Activated CD4-positive, alpha-beta T cell treated with anti-CD3 and anti-CD28 coated beads, Interleukin-2, amount 50 U/mL, for 4 hours (primary cell): ENCODE results near the gene PEX11G.
"Not testable (repeated sequence)": the region's sequence is repeated elsewhere in the genome, so short reads cannot be mapped to it uniquely, and the experiment has no call there.

Source experiments
- DNase-seq, 2 experiments: peaks; one replicate each; pipeline ENCODE4 v3.0.0-alpha.2; 2020

PEX11G gene

DNA sequence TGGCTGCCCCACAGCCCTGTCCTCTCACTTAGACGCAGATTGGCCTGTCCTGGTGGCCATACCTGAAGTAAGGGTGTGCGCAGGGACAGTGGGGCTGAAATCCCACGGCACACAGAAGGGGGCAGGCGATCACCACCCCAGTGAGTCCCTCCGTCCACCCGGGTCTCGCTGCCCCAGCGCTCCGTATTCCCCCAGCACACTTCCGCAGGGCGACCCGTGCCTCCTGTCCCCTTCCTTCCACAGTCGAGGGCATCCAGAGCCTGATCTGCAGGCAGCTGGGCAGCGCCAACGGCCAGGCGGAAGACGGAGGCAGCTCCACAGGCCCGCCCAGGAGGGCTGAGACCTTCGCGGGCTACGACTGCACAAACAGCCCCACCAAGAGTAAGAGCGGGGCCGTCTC, 25.3 kb downstream of the PEX11G start:
- no peak for DNase-seq

- no peak for DNase-seq
Observed at GRCh38 chr19:7461841-7462629, 26.8 kb downstream of the PEX11G start.

DNA sequence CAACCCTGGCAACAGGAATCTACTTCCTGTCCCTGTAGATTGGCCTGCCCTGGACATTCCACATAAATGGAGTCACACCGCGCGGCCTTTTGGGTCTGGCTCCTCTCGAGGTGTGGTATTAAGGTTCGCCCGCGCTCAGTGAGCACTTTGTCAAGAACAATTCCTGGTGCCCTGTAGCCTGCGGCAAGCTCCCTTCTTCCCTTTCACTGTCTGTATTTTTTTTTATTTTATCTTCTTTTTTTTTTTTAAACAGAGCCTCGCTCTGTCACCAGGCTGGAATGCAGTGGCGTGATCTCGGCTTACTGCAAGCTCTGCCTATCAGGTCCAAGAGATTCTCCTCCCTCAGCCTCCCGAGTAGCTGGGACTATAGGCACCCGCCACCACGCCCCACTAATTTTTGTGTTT, 28.3 kb downstream of the PEX11G start:
- DNase-seq = no peak

- no peak for DNase-seq
Observed at GRCh38 chr19:7459773-7460172, 29.1 kb downstream of the PEX11G start.

- no peak for DNase-seq
Observed at GRCh38 chr19:7458675-7459074, 30.2 kb downstream of the PEX11G start.

DNA sequence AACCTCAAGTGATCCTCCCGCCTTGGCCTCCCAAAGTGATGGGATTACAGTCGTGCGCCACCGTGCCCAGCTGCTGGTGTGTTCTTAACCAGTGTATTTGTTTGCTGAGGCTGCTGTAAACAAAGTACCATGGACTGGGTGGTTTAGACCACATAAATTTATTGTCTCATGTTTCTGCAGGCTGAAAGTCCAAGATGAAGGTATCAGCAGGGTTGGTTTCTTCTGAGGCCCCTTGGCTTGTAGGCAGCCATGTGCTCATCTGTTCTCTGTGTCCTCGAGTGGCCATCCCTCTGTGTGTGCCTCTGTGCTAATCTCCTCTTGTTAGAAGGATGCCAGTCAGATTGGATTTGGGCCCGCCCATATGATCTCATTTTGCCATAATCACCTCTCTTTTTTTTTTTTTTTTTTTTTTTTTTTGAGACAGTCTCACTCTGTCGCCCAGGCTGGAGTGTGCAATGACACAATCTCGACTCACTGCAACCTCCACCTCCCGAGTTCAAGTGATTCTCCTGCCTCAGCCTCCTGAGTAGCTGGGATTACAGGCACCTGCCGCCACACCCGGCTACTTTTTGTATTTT, 31.8 kb downstream of the PEX11G start:
- no peak for DNase-seq

- no peak for DNase-seq
Observed at GRCh38 chr19:7455600-7456296, 33.1 kb downstream of the PEX11G start.

DNA sequence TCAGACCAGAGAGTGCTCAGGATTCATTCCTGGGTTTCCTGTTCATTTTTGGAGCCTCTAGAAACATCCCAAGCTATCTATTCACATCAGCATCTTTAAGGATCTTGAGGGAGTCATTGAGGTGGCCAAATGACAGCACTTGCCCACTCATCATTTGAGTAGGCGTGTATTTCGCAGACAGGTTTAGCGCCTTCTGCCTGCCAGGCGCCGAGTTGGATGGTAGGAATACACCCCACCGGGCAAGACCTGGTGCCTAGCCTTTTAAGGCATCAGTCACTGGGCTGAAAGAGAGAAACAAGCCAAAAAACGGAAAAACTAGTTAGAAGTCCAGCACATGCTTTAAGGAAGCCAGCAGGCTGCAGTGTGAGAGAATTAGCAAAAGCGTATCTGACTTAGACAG, 33.8 kb downstream of the PEX11G start:
- DNase-seq = no peak

DNA sequence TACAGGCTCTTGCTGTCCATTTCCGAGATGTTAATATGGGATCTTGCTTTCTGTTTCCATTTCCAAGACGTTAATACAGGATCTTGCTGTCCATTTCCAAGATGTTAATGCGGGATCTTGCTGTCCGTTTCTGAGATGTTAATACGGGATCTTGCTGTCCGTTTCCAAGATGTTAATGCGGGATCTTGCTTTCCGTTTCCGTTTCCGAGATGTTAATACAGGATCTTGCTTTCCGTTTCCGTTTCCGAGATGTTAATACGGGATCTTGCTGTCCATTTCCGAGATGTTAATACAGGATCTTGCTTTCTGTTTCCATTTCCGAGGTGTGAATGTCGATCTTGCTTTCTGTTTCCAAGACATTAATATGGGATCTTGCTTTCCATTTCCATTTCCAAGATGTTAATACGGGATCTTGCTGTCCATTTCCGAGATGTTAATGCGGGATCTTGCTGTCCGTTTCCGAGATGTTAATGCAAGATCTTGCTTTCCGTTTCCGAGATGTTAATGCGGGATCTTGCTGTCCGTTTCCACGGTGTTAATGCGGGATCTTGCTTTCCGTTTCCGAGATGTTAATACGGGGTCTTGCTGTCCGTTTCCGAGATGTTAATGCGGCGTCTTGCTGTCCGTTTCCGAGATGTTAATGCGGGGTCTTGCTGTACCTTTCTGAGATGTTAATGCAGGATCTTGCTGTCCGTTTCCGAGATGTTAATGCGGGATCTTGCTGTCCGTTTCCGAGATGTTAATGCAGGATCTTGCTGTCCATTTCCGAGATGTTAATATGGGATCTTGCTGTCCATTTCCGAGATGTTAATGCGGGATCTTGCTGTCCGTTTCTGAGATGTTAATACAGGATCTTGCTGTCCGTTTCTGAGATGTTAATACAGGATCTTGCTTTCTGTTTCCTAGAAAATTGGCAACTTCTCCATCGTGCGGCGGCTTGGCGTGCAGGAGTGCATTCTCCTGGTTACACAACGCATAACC, 38.3 kb downstream of the PEX11G start:
- no peak for DNase-seq

DNA sequence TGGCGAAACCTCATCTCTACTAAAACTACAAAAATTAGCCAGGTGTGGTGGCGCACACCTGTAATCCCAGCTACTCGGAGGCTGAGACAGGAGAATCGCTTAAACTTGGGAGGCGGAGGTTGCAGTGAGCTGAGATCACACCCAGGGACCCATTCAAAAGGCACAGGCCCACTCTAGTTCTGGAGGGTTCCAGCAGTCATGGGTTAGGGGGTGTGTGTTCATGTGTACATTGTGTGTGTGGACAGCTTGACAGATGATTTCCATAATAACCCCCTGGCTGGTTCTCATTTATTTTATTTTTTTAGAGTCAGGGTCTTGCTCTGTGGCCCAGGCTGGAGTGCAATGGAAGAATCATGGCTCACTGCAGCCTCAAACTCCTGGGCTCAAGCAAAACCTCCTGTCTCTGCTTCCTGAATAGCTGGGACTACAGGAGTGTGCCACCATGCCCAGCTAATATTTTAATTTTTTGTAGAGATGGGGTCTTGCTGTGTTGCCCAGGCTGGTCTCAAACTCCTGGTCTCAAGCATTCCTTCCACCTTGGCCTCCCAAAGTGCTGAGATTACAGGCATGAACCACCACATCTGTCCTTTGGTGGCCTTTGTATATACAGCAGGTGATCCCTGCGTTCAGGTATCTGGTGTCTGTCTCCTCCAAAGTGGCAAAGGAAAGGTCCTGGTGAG, 39.3 kb downstream of the PEX11G start:
- DNase-seq = not testable (repeated sequence)

GRCh38 chr19:7447648-7448047, 41.2 kb downstream of the PEX11G start:
- no peak for DNase-seq

DNA sequence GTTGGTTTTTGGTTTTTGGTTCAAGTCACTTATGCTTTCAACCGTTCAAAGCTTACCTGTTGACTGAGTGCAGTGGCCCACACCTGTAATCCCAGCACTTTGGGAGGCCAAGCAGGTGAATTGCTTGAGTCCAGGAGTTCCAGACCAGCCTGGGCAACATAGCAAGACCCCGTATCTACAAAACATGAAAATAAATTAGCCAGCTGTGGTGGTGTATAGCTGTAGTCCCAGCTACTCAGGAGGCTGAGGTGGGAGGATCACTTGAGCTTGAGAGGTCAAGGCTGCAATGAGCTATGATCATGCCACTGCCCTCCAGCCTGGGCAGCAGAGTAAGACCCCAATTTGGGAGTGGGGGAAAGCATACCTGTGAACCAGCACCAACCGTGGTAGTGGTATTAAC, 43.7 kb downstream of the PEX11G start:
- no peak for DNase-seq

DNA sequence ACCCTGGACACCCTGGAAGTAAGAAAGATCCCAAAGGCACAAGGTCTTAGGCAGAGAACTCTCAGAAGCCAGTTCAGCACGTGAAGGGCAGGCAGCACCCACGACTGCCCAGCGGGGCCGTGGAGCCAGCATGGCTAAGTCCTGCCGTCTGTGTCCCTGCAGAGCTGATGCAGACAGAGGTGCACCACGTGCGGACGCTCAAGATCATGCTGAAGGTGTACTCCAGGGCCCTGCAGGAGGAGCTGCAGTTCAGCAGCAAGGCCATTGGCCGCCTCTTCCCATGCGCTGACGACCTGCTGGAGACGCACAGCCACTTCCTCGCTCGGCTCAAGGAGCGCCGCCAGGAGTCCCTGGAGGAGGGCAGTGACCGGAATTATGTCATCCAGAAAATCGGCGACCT, 44.8 kb downstream of the PEX11G start:
- DNase-seq = no peak

DNA sequence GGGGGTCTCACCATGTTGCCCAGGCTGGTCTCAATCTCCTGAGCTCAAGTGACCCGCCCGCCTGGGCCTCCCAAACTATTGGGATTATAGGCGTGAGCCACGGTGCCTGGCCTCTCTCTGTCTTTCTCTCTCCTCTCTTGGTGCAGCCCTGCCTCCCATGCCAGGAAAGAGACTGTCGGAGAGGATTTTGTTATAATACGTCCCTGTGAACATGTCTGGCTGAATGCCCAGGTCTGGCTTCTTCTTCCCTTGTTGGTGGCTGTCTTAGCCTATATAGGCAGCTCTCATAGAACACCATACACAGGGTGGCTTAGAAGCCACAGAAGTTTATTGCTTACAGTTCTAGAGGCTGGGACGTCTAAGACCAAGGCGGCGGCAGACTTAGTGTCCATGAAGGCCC, 46.4 kb downstream of the PEX11G start:
- no peak for DNase-seq

DNA sequence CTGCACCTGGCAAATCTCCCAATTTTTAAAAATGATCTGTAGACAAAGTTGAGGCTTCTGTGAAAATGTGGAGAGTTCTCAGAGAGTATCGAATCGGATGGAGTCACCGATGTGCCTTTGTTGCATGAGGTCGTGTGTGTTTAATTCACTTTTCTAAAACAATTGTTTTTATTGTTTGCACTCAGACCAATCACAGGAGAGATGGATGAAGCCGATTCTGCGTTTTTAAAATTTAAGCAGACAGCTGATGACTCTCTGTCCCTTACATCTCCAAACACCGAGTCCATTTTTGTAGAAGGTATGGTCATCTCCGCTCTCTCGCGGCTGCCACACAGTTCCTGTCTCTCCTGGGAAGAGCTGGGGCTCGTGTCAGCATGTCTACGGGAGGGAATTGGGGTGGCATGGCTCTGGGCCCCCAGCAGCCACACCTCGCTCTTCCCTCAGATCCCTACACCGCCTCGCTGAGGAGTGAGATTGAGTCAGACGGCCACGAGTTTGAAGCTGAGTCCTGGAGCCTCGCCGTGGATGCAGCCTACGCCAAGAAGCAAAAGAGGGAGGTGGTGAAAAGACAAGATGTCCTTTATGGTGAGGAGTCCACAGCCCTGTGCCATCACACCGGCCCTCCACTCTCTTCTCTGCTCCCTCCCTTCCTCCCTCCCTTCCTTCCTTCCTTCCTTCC, 47.2 kb downstream of the PEX11G start:
- no peak for DNase-seq

- no peak for DNase-seq
Observed at GRCh38 chr19:7440188-7440975, 48.5 kb downstream of the PEX11G start.

GRCh38 chr19:7435586-7435985, 53.2 kb downstream of the PEX11G start:
- no peak for DNase-seq

DNA sequence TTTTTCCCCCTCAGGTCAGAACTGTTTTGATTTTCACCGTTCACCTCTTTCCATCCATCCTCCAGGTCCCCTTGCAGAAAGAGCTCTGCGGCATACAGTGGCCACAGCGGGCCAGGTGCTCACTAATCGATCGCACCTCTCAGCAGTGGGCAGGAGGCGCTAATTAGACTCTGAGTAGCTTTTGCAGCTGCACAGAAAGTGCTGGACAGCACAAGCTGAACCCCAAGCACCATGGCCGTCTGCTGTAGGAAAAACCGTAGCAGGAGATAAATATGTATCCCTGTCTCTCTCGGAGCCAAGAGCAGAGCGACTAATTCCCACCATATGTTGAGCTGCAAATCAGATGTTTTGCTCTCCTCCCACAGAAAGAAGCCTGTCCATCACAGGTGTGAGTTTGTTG, 54.4 kb downstream of the PEX11G start:
- DNase-seq = no peak

DNA sequence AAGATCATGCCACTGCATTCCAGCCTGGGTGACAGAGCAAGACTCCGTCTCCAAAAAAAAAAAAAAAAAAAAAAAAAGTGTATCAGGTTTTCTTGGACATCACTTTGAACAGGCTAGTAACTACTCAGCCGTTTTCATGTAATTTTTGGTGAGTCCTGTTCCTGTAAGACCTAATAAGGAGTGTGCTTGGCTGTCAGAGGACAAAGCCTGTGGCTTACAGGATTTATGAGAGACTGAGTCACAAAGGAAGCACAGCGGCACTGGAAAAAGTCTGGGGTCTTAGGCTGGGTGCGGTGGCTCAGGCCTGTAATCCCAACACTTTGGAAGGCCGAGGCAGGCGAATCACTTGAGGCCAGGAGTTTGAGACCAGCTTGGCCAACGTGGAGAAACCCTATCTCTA, 55.4 kb downstream of the PEX11G start:
- not testable (repeated sequence) for DNase-seq

DNA sequence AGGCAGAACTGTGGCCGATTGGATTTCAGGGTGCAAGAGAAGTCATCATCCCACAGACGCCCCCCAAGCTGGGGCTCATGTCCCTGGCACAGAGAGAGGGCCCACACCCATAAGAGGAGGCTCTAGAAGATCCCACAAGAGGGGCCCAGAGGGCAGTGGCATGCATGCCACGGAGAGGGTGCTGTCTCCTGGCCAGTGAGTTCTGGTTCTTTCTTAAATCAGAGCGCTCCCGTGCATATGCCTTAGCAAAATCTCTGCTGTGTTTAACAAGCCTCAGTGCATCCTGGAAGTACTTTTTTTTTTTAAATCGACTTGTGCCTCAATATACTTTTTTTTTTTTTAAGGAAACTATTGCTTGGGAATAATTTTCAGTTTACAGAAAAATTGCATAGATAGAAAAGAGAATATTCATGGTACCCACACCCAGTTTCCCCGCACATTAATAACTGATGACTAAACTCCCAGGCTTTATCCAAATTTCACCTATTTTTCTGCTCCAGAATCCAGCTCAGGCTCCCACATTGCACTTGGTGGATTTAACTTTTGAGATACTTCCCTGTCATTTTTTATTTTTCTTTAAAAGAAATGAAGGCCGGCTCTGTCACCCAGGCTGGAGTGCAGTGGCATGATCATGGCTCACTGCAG, 59.1 kb downstream of the PEX11G start:
- no peak for DNase-seq
